GM10266 (cell line): ENCODE results near the gene EGFL7.

Experiments
- DNase-seq: peaks from one replicate; pipeline ENCODE4 v3.0.0; 2012; ENCODE audit errors: extremely low spot score
- TF ChIP-seq, protein P1 (sequence below): IDR thresholded peaks from 2 replicates; pipeline ENCODE4 v1.5.1; 2012; ENCODE audit warnings: mild to moderate bottlenecking, low read depth; ENCODE audit not compliant: control insufficient read depth, insufficient read depth; ENCODE audit errors: missing control alignments

EGFL7 gene

DNA sequence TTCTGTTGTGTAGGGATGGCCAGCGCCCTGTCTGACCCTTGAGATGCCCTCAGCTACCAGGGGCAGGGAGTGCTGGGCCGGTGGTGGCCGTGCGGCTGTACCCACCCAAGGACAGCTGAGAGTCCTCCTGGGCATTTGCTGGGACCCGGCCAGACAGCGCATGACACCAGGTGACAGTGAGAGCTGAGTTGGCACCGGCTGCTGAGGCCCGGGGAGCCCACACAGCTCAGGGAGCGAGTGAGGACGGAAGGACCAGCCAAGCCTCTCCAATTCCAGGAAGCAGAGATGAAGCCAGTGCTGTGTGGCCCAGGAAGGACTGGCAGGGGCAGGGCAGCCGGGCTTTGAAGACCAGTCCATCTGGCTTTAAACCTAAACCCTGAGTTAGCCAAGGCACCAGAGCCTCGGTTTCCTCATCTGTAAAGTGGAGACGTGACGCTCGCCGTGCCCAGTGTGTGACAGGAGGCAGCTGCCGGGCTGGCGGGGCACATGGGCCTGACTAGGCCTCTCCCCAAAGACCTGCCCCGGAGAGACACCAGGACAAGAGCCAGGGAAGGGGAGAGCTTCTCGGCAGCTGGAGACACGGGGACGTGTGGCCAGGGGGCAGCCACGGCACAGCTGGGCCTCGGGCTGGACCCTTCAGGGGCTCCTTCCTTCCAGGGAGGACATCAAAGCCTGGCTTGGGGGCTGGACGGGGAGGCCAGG is 27.5 kb downstream of the EGFL7 start:
- no peak for DNase-seq
- TF ChIP-seq, protein P1, sequence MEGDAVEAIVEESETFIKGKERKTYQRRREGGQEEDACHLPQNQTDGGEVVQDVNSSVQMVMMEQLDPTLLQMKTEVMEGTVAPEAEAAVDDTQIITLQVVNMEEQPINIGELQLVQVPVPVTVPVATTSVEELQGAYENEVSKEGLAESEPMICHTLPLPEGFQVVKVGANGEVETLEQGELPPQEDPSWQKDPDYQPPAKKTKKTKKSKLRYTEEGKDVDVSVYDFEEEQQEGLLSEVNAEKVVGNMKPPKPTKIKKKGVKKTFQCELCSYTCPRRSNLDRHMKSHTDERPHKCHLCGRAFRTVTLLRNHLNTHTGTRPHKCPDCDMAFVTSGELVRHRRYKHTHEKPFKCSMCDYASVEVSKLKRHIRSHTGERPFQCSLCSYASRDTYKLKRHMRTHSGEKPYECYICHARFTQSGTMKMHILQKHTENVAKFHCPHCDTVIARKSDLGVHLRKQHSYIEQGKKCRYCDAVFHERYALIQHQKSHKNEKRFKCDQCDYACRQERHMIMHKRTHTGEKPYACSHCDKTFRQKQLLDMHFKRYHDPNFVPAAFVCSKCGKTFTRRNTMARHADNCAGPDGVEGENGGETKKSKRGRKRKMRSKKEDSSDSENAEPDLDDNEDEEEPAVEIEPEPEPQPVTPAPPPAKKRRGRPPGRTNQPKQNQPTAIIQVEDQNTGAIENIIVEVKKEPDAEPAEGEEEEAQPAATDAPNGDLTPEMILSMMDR = no peak

DNA sequence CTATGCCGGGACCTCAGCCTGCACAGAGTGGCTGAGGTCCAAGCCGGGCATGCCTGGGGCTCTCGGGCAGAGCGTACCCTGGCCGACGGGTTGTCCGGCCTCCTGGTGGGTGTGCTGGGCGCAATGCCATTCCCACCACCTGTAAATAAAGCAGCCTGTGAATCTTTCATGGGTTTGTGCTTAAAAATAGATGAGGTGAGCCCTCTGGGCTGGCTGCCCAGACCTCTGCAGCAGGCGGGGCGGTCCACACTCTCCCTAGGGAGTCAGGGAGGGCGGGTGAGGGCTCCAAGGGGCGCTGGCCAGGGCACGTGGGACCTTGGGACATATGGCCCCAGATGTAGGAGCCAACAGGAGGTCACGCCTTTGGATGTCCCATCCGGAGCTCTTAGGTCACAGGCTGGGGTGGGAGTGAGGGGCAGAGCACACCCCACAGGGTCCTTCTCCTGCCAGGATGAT is 28.1 kb downstream of the EGFL7 start:
- no peak for DNase-seq
- TF ChIP-seq, protein P1 = no peak

DNA sequence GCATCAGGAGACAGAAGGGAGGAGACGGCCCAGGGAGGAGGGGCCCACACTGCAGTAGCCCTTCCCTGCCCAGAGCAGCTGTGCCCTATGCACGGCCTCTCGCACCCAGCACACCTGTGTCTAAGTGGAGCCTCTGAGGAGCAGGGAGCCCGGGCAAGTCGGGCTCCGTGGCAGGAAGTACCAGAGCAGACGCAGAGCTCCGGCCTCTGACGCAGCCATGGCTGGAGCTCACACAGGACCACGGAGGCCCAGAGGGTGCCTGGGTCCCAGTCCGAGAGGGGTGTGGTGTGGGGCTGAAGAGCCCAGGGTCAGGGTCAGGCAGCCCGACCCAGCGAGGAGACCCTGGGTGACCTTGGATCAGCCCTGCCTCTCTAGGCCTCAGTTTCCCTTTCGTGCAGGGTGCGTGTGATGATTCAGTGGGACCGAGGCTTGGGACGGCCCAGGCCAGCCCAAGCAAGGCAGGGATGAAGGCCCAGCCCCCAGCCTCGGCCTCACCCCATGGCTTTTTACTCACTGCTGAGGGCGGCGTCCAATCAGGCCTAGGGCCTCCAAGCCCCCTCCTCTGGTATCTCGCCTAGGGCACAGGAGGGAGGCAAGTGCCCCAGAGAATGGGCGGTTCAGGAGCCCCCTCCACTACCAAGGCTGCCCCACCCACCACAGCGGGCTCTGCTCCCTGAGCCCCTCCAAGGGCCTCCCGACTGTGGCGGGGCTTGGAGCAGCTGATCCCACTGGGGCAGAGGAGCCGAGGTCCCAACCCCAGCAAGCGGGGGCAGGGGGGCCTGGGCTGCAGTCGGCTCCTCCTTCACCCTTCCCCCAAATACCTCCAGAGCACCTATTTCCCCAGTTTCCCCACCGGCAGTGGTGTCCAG is 28.8 kb downstream of the EGFL7 start:
- TF ChIP-seq, protein P1 = no peak
- no peak for DNase-seq

DNA sequence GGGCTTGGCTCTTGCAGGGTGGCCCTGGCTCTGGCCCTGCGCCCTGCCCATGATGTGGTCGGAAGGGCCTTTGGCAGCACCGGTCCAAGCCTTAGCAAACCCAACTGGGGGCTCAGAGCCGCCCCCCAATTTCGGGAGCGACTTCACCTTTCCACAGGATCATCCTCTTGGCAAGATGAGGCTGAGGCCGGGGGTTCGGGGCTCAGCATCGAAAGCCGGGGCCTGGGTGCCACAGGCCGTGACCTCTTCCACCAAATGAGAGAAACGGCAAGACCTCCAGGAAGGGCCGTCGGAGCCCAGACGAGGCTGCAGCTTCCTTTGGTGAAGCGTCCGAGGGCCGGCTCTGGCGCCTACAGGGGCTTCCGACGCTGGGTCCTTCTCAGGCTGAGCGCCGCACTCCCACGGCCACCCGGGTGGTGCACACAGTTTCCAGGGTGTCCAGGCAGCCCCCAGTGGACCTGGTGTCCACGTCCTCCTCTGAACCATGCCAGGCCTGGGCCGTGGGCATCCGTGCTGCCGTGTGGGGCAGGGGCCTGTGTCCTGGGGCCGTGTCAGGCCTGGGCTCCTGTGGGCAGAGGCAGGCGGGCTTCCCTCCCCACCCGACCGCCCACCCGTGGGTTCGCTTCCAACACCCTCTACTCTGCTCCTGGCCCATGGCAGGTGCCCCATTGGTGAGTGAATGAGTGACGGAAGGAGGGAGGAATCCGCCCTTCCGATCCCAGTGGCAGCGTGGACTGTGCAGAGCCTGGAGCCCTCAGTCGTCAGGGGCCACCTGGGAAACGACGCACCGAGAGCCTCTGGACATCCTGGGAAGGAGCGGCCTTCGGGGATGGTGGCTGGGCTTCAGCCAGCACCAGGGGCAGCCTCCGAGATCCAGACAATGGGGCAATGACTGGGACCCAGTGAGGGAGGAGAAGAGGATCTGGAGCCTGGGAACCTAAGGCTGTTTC is 29.7 kb downstream of the EGFL7 start:
- TF ChIP-seq, protein P1 = no peak
- no peak for DNase-seq

DNA sequence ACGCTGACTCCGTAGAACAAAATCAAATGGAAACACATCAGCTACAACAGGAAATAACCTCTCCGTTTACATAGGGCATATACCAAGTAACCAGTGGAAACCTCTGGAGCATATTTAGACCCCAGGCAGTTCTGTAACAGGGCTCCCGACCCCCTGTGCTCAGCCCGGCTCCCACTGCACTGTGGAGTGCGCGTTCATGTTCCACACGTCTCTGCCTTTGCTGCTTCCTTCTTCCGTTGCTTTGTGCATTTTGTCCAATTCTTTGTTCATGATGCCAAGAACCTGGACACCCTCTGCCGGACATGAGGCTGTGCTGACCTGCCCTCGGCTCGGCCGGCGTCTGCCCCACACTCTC is 30.4 kb downstream of the EGFL7 start:
- DNase-seq = no peak
- TF ChIP-seq, protein P1 = no peak

DNA sequence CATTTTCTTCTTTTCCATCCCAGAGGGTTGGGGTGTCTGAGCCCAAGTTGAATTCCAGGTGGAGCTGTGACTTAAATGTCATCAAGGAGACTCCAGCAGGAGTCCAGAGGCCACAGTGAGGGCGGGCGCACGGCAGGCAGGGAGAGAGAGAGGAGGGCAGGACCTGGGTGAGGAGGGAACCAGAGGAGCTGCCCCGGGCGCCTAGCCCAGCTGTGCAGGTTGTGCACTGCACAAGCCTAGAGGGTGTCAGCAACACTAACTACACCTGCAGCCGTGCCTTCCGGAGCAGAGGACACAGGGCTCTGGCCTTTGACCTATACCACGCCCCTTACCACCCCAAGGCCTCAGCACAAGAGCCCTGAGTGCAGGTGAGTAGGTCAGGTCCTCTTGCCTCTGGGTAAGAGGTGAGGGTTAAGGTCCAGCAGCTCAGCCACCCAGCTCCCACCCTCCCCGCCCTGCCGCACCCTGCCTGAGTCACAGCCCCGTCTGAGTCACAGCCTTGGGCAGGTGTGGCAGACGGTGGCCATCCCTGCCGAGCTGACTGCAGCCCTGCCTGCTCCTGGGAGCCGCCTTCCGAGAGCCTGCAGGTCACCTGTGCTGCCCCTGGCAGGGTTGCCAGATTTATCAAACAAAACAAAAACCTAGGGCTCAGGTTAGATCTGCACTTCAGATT is 30.9 kb downstream of the EGFL7 start:
- no peak for DNase-seq
- TF ChIP-seq, protein P1 = no peak
